ENCODE measurements around the gene SPC24.
"Not testable (repeated sequence)": the region's sequence is repeated elsewhere in the genome, so short reads cannot be mapped to it uniquely, and the experiment has no call there.

The SPC24 gene

GRCh38 chr19:11121963-11122362 is 33.6 kb downstream of the SPC24 start:
- not testable (repeated sequence) for DNase-seq

- DNase-seq, result no peak
Measured at GRCh38 chr19:11116507-11116906, 39.1 kb downstream of the SPC24 start.

- DNase-seq, result no peak
Measured at GRCh38 chr19:11115895-11116446, 39.6 kb downstream of the SPC24 start.

- DNase-seq, result no peak
Measured at GRCh38 chr19:11115042-11115441, 40.5 kb downstream of the SPC24 start.

GRCh38 chr19:11113140-11113708 is 42.4 kb downstream of the SPC24 start:
- no peak for DNase-seq

GRCh38 chr19:11111771-11112144 is 43.8 kb downstream of the SPC24 start:
- no peak for DNase-seq

- DNase-seq, result no peak
Measured at GRCh38 chr19:11111117-11111770, 44.3 kb downstream of the SPC24 start.

- no peak for DNase-seq
Measured at GRCh38 chr19:11108746-11109145, 46.8 kb downstream of the SPC24 start.

GRCh38 chr19:11106477-11106876 is 49.1 kb downstream of the SPC24 start:
- DNase-seq, result no peak

- no peak for DNase-seq
Measured at GRCh38 chr19:11105014-11105636, 50.5 kb downstream of the SPC24 start.

- not testable (repeated sequence) for DNase-seq
Measured at GRCh38 chr19:11103667-11104066, 51.9 kb downstream of the SPC24 start.

GRCh38 chr19:11102944-11103343 is 52.6 kb downstream of the SPC24 start:
- no peak for DNase-seq

GRCh38 chr19:11101057-11101456 is 54.5 kb downstream of the SPC24 start:
- DNase-seq, result no peak

- no peak for DNase-seq
Measured at GRCh38 chr19:11100049-11100448, 55.5 kb downstream of the SPC24 start.

- no peak for DNase-seq
Measured at GRCh38 chr19:11098861-11099260, 56.7 kb downstream of the SPC24 start.

GRCh38 chr19:11098327-11098726 is 57.3 kb downstream of the SPC24 start:
- no peak for DNase-seq

GRCh38 chr19:11097367-11097766 is 58.2 kb downstream of the SPC24 start:
- not testable (repeated sequence) for DNase-seq

GRCh38 chr19:11096210-11096841 is 59.3 kb downstream of the SPC24 start:
- DNase-seq, result no peak

All from hematopoietic multipotent progenitor cell treated with erythropoietin and hydrocortisone succinate and interleukin-3 and kit ligand, for 8 days (in vitro differentiated cells).